Epithelial cell of prostate (primary cell): ENCODE data around the gene PLB1.
"Not testable (repeated sequence)": the region's sequence is repeated elsewhere in the genome, so short reads cannot be mapped to it uniquely, and the experiment has no call there.

Source experiments
- DNase-seq: peaks from one replicate; pipeline ENCODE4 v3.0.0-alpha.2; 2011; ENCODE audit warnings: low read depth, low spot score
- H3K27ac ChIP-seq: fragments of 450-650 bp; 2 replicates; pipeline ENCODE4 v1.5.1; 2017; ENCODE audit warnings: mild to moderate bottlenecking

The PLB1 gene

GRCh38 chr2:28528206-28528605, 32.3 kb downstream of the PLB1 start:
- H3K27ac ChIP-seq: no peak overlapping the region
- DNase-seq: no peak

- H3K27ac ChIP-seq: no peak overlapping the region
- no peak for DNase-seq
These were observed 34.9 kb downstream of the PLB1 start for GRCh38 chr2:28530782-28531181.

GRCh38 chr2:28532399-28532798, 36.5 kb downstream of the PLB1 start:
- no peak overlapping the region for H3K27ac ChIP-seq
- DNase-seq: no peak

- H3K27ac ChIP-seq: no peak overlapping the region
These were observed 37.3 kb downstream of the PLB1 start for GRCh38 chr2:28533044-28533680.

GRCh38 chr2:28534817-28535216, 39.0 kb downstream of the PLB1 start:
- no peak for DNase-seq
- H3K27ac ChIP-seq: no peak overlapping the region

More at GRCh38 chr2:28533044-28533680, 37.3 kb downstream of the PLB1 start:
- no peak for DNase-seq

- no peak overlapping the region for H3K27ac ChIP-seq
- DNase-seq: no peak
These were observed 42.3 kb downstream of the PLB1 start for GRCh38 chr2:28538134-28538533.

GRCh38 chr2:28538652-28539051, 42.8 kb downstream of the PLB1 start:
- no peak for DNase-seq
- H3K27ac ChIP-seq: no peak overlapping the region

- no peak for DNase-seq
These were observed 43.3 kb downstream of the PLB1 start for GRCh38 chr2:28539118-28539541.

GRCh38 chr2:28543316-28544035, 47.6 kb downstream of the PLB1 start:
- no peak for DNase-seq
- H3K27ac ChIP-seq: no peak overlapping the region

More at GRCh38 chr2:28539118-28539541, 43.3 kb downstream of the PLB1 start:
- no peak overlapping the region for H3K27ac ChIP-seq

GRCh38 chr2:28544036-28544346, 48.1 kb downstream of the PLB1 start:
- no peak overlapping the region for H3K27ac ChIP-seq

GRCh38 chr2:28544405-28544921, 48.6 kb downstream of the PLB1 start:
- no peak for DNase-seq
- H3K27ac ChIP-seq: peak overlapping the region; percentile 74

More at GRCh38 chr2:28544036-28544346, 48.1 kb downstream of the PLB1 start:
- no peak for DNase-seq

GRCh38 chr2:28544922-28545589, 49.2 kb downstream of the PLB1 start:
- peak overlapping the region; percentile 74 for H3K27ac ChIP-seq
- DNase-seq: no peak

- peak; percentile 70 for DNase-seq
- peak overlapping the region; percentile 74 for H3K27ac ChIP-seq
These were observed 49.8 kb downstream of the PLB1 start for GRCh38 chr2:28545590-28546200.

GRCh38 chr2:28546242-28546641, 50.4 kb downstream of the PLB1 start:
- no peak for DNase-seq
- peak overlapping the region; percentile 74 for H3K27ac ChIP-seq

- no peak overlapping the region for H3K27ac ChIP-seq
- DNase-seq: no peak
These were observed 51.5 kb downstream of the PLB1 start for GRCh38 chr2:28547223-28547860.

GRCh38 chr2:28547906-28548600, 52.2 kb downstream of the PLB1 start:
- H3K27ac ChIP-seq: no peak overlapping the region
- no peak for DNase-seq

- not testable (repeated sequence) for DNase-seq, H3K27ac ChIP-seq
These were observed 54.5 kb downstream of the PLB1 start for GRCh38 chr2:28550345-28550744.

GRCh38 chr2:28552045-28552823, 56.4 kb downstream of the PLB1 start:
- DNase-seq: no peak
- peak overlapping the region; percentile 5 for H3K27ac ChIP-seq

- no peak for DNase-seq
- no peak overlapping the region for H3K27ac ChIP-seq
These were observed 60.4 kb downstream of the PLB1 start for GRCh38 chr2:28556303-28556702.
